Measurements from ENCODE around the gene WASF3.

DNA sequence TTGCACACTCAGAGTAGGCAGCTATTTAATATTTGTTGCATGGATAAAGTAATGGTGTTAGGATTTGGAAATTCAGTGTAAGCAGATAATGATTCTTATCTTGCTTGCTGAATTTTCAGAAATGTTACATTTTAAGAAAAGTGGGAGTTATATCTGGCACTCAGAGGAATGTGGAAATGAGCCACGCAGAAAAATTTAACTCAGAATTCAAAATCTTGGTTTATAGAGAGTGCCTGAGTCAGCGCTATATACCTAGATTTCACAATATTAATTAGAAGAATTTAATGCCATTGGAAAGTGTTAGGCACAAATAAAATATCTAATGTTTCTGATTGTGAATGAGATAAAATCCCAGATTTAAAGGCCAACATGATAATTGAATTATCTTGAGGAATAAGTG, 106.8 kb downstream of the WASF3 start:
- TF ChIP-seq, protein P1, sequence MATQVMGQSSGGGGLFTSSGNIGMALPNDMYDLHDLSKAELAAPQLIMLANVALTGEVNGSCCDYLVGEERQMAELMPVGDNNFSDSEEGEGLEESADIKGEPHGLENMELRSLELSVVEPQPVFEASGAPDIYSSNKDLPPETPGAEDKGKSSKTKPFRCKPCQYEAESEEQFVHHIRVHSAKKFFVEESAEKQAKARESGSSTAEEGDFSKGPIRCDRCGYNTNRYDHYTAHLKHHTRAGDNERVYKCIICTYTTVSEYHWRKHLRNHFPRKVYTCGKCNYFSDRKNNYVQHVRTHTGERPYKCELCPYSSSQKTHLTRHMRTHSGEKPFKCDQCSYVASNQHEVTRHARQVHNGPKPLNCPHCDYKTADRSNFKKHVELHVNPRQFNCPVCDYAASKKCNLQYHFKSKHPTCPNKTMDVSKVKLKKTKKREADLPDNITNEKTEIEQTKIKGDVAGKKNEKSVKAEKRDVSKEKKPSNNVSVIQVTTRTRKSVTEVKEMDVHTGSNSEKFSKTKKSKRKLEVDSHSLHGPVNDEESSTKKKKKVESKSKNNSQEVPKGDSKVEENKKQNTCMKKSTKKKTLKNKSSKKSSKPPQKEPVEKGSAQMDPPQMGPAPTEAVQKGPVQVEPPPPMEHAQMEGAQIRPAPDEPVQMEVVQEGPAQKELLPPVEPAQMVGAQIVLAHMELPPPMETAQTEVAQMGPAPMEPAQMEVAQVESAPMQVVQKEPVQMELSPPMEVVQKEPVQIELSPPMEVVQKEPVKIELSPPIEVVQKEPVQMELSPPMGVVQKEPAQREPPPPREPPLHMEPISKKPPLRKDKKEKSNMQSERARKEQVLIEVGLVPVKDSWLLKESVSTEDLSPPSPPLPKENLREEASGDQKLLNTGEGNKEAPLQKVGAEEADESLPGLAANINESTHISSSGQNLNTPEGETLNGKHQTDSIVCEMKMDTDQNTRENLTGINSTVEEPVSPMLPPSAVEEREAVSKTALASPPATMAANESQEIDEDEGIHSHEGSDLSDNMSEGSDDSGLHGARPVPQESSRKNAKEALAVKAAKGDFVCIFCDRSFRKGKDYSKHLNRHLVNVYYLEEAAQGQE (IDR thresholded peaks at IDR 0.05): no peak
- no peak for TF ChIP-seq CTCF (IDR thresholded peaks at IDR 0.05; ENCODE audit: low read depth, low read length, missing input control)
- no peak for TF ChIP-seq TAF1 (conservative IDR thresholded peaks at IDR 0.05)
- no peak for TF ChIP-seq MAX (IDR thresholded peaks at IDR 0.05)
- TF ChIP-seq RAD21 (IDR thresholded peaks at IDR 0.05): no peak
- TF ChIP-seq FOXA2 (IDR thresholded peaks at IDR 0.05): no peak
- no peak for TF ChIP-seq ATF3 (IDR thresholded peaks at IDR 0.05)
- no peak for TF ChIP-seq YY1 (IDR thresholded peaks at IDR 0.05)
- no peak for TF ChIP-seq SP1 (IDR thresholded peaks at IDR 0.05)
- no peak for TF ChIP-seq RXRA (IDR thresholded peaks at IDR 0.05)
- TF ChIP-seq HNF4G (IDR thresholded peaks at IDR 0.05): no peak
- no peak for TF ChIP-seq JUND (IDR thresholded peaks at IDR 0.05)
- TF ChIP-seq EGR1 (IDR thresholded peaks at IDR 0.05; ENCODE audit: low read depth in 2 of 2): no peak
- TF ChIP-seq ZBTB33 (IDR thresholded peaks at IDR 0.05): no peak
